Measurements from ENCODE around the gene TMUB1. TPM values are rescaled to one million over a fixed set of nuclear protein-coding genes. Genes with fewer than 3 reads are reported as not detected.

The TMUB1 gene
- total RNA-seq, 1 donor from 2014 or later, result 14.8 TPM

- no peak for DNase-seq (ENCODE audit: low read depth in 2 of 2)
Measured at GRCh38 chr7:151121380-151122170, 38.3 kb upstream of the TMUB1 start.

DNA sequence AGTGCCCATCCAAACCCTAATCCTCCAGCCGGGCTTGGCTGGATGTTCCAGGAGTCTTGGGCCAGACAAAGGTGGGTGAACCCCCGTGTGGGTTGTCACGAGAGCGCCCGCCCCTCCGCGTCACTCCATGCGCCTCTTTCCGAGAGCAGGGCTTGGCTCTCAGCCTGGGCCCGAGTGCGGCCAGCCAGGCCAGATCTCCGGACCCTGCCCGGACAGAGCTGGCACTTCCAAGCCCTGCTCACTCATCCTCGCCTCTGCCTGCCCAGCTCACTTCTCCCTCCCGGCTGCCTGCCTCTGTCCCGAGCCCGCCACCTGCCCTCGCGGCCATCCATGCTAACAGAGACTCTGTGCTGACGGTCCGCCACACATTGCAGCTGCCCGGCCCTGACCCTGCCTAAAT is 37.6 kb upstream of the TMUB1 start:
- no peak for DNase-seq (ENCODE audit: low read depth in 2 of 2)

DNA sequence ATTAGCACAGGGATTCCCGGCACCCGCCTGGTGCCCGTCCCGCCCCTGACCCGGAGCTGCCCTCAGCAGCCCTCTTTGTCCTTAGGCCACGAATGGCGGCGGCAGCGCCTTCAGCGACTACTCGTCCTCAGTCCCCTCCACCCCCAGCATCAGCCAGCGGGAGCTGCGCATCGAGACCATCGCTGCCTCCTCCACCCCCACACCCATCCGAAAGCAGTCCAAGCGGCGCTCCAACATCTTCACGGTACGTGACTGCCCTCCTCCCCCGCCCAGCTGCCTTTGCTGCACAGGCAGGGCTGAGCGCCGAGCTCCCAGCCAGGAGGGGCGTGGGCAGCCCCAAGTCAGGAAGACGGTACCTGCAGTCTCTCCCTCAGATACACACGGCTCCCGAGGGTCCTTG is 36.6 kb upstream of the TMUB1 start:
- DNase-seq (ENCODE audit: low read depth in 2 of 2), result no peak

DNA sequence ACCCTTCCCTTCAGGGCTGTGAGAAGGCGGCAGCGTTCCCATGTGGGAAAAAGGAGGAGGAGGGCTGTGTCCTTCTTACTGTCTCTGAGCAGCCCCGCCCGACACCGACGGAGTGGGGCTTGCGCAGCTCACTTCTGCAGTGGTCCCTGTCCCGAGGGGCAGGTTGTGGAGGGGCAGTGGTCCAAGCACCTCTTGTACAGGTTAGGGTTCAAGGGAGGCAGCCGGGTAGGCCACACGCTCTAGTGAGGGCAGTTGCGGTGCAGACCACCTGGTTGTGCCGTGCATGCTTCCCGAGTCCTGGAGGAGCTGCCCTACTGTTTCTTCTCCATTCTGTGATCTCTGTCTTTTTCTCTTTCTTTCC is 35.7 kb upstream of the TMUB1 start:
- no peak for DNase-seq (ENCODE audit: low read depth in 2 of 2)

DNA sequence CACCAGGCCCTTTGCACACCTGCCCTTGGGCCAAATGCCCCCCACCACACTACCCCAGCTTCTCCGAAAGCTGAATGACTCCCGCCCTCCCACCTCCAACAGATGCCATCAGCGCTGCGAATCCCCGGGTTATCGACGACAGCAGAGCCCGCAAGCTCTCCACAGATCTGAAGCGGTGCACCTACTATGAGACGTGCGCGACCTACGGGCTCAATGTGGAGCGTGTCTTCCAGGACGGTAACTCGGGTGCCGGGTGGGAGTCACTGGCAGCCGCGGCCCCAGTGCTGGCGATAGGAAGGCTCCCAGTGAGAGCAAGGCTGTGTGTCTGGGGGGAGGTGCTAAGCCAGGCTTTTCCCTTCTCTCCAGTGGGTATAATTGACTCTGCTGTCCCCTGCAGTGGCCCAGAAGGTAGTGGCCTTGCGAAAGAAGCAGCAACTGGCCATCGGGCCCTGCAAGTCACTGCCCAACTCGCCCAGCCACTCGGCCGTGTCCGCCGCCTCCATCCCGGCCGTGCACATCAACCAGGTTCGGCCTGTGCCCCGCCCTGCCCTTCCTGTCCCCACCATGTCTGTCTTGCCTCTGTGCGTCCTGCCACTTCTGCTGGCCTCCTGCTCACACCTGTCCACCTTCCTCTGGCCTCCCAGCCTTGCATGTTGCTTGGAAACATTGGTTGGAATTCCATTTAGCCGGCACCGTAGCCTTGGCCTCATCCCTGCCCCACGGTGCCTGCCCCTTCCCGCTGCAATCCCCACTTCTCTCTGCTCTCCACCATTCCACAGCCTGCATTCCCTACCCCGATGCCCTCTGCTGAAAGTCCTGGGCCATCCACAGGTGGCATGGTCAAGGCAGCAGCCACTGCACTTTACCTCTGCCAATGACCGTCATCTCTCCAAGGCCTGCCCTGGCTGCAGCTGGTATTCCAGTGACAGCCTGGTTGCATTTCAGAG is 35.1 kb upstream of the TMUB1 start:
- DNase-seq (ENCODE audit: low read depth in 2 of 2), result no peak

GRCh38 chr7:151117565-151117964 is 34.3 kb upstream of the TMUB1 start:
- DNase-seq (ENCODE audit: low read depth in 2 of 2), result no peak

- no peak for DNase-seq (ENCODE audit: low read depth in 2 of 2)
Measured at GRCh38 chr7:151116603-151117440, 33.5 kb upstream of the TMUB1 start.

- DNase-seq (ENCODE audit: low read depth in 2 of 2), result no peak
Measured at GRCh38 chr7:151115836-151116418, 32.6 kb upstream of the TMUB1 start.

DNA sequence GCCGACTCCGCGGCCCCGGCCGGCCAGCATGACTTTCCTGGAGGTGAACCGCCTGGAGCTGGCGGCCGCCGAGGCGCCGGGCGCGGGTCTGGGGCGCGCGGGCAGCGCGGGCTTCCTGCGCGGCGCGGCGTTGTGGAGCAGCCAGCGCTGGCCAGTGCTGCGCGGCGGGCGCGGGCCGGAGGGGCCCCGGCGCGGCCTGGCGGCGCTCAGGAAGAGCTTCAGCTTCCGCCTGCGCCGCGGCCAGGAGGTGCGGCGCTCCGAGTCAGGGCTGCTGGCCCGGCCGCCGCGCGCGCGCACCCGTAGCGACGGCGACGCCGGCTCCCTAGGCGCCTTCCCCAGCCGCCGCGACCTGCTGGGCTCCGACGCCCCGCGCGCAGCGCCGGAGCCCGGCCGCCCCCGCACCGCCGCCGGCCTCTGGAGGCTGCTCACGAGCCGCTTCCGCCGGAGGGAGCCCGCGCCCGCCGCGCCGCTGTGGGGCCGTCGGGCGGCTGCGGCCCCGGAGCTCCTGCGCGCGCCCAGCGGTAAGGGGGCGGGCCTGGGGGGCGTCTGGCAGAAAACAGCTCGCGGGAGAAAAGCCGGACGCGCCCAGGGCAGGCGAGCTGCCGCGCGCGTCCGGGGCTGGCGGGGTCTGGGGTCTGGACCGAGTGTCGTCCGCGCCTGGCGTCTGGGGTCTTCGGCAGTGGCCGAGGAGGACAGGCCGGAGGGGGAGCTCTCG is 32.0 kb upstream of the TMUB1 start:
- peak; percentile 12 to 73 for DNase-seq (ENCODE audit: low read depth in 2 of 2)

- peak in 1 of 2 donors; percentile 33 for DNase-seq (ENCODE audit: low read depth in 2 of 2)
Measured at GRCh38 chr7:151114151-151115090, 31.1 kb upstream of the TMUB1 start.

GRCh38 chr7:151113344-151114150 is 30.3 kb upstream of the TMUB1 start:
- DNase-seq (ENCODE audit: low read depth in 2 of 2), result peak in 1 of 2 donors; percentile 72

- peak; percentile 43 to 78 for DNase-seq (ENCODE audit: low read depth in 2 of 2)
Measured at GRCh38 chr7:151110941-151111645, 27.8 kb upstream of the TMUB1 start.

- no peak for DNase-seq (ENCODE audit: low read depth in 2 of 2)
Measured at GRCh38 chr7:151110236-151110940, 27.1 kb upstream of the TMUB1 start.

DNA sequence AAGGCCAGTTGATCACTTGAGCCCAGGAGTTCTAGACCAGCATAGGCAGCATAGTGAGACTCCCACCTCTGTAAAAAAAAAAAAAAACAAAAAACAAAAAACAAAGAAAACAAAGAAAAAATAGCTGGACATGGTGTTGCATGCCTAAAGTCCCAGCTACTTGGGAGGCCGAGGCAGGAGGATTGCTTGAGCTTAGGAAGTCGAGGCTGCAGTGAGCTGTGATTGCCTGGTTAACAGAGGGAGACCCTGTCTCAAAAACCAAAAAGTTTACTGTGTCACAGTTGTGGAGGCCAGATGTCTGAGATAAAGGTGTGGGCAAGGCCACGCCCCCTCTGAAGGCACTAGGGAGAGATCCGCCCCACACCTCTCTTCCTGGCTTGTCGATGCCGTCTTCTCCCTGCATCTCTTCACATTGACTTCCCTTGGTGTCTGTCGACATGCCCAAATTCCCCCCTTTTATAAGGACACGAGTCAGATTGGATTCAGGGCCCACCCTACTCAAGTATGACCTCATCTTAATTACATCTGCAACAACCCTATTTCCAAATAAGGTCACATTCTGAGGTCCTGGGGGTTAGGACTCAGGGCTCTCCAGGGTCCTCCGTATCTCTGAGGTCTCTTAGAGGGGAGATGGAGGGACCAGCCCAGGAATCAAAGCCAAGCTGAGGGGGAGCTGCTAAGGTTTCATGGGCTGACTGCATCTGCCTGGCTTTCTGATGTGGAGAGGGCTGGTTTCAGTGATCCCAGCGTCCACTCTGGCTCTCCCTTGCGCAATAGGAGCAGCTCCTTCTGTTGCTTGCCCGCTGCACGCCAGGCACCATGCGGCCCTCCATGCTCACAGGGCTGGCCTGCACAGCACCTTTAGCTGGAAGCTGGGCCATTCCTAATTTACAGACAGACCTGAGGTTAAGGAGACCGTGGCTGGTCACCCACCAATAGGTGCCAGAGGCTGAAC is 26.1 kb upstream of the TMUB1 start:
- no peak for DNase-seq (ENCODE audit: low read depth in 2 of 2)

DNA sequence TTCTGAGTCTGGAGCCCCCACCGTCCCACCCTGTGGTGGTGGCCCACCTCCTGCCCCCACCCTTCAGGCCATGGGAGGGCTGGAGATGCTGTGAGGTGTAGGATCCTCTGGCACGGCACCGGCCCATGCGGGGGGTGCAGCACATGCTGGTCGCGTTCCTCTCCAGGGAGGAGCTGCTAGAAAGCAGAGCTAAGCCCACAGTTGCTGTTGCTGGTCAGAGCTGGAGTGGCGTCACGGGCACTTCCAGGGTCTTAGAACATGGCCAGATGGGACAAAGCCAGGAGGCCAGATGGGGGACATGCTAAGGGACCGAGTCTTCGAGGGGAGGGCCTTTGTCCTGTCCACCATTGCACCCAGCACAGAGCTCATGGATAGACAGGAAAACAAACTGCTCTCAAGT is 24.6 kb upstream of the TMUB1 start:
- DNase-seq (ENCODE audit: low read depth in 2 of 2), result no peak
